Daoy (cell line): Measurements from ENCODE around the gene NUDT3. TPM values are rescaled to one million over a fixed set of nuclear protein-coding genes. Genes with fewer than 3 reads are reported as not detected.
A peak's percentile ranks its signal among the peaks of the same experiment; 100 is the strongest.
"Not testable (repeated sequence)": the region's sequence is repeated elsewhere in the genome, so short reads cannot be mapped to it uniquely, and the experiment has no call there.

Experiments used
- DNase-seq: peaks from one replicate; pipeline ENCODE4 v3.0.0-alpha.2; 2015; ENCODE audit warnings: low read depth
- total RNA-seq: library from RNA; depleted of rRNA; stranded (reverse); fragments of >200 nt; shearing (Covaris generic); gene quantifications from 2 replicates; pipeline ENCODE4 v1.2.3, GENCODE V29; 2014

The NUDT3 gene
- total RNA-seq, 1 experiment from 2014 or later, result 35.4 TPM

DNA sequence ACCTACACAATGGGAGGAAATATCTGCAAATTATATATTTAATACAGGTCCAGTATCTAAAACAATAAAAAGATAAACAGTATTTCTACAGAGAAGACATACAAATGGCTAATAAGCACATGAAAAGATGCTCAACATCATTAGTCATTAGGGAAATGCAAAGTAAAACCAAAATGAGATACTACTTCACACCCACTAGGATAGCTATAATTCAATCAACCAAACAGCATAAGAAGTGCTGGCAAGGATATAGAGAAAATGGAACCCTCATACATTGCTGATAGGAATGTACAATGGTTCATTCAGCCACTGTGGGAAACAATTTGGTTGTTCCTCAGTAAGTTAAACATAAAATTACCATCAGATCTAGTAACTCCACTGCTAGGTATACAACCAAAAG lies 48.7 kb downstream of the NUDT3 start:
- DNase-seq, result no peak

DNA sequence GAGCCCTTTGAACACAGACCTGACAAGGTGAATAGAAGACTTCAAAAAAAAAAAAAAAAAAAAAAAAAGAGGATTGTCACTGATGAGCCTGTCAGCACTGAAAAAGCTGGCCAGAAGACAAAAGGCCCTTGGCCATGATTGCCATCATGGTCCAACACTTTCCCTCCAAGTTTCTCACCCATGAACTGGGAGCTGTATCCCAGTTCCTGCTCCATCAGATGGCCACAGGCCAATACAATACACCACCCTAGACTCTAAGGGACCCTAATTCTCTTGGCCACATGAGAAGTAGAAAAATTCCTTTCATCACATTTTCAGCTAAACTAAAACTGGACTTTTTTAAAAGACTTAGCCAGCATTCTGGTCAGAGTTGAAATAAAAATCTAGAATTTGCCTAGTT lies 50.2 kb downstream of the NUDT3 start:
- no peak for DNase-seq

DNA sequence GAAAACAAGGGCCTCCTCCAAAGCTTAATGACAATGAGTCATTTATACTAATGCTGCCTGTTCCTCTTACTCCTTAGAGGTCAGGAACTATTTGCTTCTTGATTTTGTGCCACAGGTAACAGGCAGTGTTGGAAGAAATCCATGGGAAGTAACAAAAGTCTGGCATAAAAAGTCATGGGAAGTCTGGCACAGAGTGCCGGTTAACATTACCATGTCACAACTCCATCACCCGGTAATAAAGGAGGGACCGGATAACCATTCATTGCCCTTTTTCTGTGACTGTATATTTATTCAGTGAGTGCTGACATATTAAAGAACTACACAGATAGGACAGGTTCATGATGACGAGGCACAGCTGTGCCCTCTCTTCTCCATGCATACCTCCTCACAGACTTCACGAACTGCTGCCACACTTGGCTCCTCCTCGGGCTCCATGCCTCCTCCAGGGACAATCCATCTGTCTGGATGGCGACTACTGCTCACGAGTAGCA lies 50.9 kb downstream of the NUDT3 start:
- DNase-seq, result peak; percentile 33

DNA sequence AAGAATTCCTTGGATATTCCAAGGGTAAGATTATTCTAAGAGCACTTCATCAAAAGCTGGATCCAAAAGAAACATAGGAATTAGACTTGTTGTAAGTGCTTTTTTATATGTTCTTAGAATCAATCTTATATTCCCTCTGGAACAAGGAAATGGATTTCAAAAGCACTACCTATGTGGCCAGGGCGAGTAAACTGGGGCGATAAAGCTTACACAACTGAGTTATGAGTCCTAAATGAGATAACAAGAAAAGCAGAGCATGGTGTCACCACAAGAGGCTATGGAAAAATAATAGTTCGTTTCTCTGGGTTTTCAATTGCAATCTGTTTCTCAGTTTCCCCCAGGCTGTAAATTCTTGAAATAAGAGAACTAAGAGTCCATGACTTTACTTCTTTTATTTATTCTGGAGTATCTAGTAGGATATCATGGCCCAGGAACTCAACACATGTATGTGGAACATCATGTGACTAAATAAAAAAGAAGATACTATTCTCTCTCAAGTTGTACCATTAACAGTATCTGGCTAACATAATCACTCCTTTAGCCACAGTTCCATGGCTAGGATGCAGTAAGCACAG lies 51.5 kb downstream of the NUDT3 start:
- DNase-seq, result no peak

DNA sequence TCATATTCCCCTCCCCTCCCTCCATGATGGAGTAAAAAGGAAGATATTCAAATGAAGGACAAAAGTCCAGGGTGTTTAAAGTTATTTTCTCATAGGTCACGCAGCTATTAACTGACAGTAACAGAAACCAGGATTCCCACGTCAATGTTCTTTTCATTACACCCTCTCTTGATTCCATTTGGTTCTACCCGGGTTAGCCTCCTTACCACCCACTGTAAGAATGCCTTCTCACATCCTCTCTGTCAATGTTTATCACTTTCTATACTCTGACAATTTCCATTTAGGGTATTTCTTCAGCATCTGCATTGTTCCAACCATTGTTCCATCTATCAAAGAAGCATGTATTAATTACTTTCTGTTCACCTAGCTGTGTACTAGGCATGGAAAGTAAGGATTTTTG lies 52.1 kb downstream of the NUDT3 start:
- DNase-seq, result no peak

DNA sequence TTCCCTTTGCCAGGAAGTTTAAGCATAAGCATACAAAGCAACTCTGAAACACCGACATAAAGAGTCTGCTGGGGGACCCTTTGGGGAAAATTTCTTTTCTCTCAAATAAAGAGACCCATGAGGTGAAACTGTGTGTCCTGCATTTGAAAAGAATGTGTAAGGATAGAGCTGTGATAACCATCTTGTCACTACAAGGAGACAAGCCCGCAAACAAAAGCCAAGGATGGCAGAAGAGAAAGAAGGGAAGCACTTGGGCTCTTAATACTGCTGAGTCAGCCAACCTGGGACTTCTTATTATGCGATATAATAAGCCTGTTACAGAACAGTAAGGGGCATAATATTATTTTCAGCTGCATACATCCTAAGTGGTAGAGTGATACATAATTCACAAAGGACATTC lies 52.5 kb downstream of the NUDT3 start:
- no peak for DNase-seq

DNA sequence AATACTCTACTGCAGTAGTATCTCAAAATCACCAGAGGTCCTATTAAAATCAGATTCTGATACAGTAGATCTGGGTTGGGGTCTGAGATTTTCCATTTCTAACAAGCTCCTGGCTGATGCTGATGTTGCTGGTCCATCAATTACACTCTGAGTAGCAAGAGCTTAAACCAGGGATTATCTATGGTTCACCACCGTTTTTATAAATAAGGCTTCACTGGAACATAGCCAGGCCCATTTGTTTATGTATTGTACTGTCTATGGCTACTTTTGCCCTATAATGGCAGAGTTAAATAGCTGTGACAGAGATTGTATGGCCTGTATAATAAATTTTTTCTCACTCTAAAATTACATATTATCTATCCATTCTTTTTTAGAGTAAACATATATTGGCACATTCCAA lies 53.0 kb downstream of the NUDT3 start:
- DNase-seq, result no peak

DNA sequence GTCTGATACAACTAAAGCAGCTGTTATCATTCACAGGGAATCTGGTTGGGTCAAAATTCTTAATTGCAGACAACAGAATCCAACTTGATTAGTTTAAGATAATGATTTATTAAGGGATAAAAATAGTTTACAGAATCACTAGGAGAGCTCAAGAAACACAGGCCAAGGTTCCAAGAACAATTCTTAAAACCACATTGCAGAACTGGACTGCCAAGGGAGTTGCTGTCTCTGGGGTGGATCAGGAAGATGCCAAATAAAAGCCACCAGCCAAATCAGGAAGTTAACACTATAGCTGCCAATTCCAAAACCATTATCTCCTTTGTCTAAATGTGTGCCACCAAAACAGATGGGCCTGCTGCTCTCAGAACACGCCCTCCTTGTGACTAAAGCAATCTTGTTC lies 53.7 kb downstream of the NUDT3 start:
- DNase-seq, result no peak

DNA sequence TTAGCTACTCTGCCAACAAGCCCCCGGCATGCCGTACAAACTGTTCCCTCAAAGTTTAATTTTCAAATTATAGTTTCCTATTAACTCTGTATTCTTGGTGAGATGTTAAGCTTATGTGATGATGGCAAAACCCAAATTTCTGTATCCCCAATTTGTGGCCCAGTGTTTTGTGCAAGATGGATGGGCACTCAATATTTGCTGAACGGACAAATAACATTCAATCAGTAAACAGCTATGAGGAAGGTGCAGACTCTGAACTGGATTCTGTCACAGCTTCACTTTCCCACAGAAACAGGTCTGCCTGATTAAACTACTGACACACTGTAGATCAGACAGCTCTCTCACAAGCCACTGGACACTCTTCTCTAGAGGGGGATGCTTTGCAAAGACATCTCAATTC lies 54.1 kb downstream of the NUDT3 start:
- no peak for DNase-seq

DNA sequence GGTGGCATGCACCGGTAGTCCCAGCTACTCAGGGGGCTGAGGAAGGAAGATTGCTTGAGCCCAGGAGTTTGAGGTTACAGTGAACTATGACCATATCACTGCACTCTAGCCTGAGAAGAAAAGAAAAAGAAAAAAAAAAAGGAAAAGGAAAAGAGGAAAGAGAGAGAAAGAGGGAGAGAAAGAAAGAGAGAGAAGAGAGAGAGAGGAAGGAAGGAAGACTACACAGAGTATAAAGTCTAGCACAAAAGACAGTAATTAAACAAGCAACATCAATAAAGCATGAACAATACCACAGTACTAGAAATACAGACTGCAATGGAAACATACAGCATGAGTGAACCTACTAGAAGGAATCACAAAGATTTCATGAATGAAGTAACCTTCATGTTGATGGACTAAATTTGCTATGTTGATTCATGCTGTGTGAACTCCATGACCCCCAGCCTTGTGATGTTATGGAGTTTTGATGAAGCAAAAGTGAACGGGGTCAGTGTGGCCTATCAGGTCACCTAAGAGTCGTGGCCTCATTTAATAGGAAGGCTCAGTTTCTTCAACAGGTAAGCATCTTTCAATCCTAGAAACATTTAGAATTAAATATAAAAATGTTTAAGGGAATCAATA lies 57.6 kb downstream of the NUDT3 start:
- DNase-seq, result no peak

DNA sequence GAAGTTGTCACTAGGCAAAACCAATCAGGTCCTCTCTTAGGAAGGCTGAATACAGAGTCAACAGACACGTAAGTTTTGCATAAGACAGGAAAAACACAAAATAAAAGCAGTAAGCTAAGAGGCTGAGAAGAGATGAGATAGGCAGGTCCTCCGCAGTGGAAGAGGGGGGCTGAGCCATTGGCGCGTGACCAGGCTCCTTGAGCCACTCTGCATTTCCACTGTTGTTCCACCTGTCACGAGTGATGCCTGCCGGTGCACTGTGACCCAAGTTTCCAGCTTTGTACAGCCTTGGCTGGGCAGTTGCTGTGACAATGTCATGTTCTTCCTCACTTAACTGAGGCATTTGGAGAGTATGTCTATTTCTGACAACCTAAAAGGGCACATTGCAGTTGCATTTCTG lies 58.6 kb downstream of the NUDT3 start:
- DNase-seq, result no peak

DNA sequence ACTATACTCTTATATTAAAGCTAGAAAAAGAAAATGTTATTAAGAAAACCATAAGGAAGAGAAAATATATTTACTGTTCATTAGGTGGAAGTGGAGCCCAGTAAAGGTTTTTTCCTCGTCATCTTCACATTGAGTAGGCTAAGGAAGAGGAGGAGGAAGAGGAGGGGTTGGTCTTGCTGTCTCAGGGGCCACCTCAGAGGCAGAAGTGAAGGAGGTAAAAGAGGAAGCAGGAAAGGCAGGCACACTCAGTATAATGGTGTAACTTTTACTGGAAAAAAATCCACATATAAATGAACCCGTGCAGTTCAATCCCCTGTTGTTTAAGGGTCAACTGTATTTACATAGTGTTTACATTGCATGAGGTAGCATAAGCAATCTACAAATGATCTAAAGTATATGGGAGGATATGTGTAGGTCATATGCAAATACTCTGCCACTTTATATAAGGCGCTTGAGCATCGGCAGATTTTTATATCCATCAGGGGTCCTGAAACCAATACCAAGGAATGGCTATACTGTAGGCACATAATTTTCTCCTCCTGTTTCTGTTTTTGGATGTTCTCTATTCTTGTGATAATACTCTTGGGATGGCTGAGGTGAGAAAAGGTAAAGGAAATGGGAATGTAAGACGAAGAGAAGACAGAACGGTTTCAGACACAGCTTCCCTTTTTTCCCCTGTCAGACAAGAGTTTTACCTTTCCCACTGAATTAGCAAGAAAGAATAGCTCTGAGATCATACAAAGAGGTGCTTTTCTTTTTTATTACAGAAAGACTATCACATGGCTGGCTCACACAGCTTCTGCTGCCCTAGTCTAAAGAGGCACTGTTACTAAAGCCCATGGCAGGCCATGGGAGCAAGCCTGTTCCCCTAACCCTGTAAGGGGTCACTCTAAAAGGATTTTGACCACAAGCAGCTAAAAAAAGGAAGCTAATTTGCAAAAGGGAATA lies 59.9 kb downstream of the NUDT3 start:
- no peak for DNase-seq

DNA sequence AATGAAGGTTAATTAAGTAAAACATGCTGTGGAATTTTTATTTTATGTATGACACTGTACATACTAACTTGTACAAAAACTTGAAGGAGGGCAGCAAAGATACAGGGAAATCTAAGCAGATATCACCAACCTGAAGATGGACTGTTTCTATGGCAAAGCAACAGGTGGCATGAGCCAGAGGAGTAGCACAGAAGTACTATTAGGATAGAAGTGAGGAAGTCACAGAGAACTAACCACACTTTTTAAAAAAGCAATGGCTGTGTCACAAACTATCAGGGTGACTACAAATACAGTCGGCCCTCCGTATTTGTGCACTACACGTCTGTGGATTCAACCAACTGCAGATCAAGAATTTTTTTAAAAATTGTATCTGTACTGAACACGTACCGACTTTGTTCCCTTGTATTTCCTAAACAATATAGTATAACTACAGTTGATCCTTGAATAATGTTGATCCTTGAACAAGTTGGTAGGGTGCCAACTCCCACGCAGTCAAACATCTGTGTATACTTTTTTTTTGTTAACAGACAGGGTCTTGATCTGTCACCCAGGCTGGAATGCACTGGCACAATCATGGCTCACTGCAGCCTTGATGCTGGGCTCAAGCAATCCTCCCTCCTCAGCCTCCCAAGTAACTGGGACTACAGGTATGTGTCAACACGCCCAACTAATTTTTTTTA lies 61.0 kb downstream of the NUDT3 start:
- DNase-seq, result no peak

DNA sequence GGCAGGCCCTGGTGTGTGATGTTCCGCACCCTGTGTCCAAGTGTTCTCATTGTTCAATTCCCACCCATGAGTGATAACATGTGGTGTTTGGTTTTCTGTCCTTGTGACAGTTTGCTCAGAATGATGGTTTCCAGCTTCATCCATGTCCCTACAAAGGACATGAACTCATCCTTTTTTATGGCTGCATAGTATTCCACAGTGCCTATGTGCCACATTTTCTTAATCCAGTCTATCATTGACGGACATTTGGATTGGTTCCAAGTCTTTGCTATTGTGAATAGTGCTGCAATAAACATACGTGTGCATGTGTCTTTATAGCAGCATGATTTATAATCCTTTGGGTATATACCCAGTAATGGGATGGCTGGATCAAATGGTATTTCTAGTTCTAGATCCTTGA lies 62.7 kb downstream of the NUDT3 start:
- DNase-seq, result not testable (repeated sequence)

DNA sequence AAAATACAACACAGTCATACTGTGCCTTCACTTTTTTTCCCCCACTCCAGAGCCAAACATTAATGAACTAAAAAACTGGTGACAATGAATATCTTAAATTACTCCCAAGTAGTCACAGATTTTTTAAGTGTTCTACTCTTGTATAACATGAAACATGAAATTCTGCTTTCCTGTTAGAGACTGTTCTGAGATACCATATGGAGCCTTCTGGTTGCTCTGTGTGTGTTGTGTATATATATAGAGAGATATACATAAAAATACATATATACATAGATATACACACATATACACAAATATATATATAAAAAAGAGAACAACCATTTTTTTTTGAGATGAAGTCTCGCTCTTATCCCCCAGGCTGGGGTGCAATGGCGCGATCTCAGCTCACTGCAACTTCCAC lies 63.5 kb downstream of the NUDT3 start:
- DNase-seq, result no peak

DNA sequence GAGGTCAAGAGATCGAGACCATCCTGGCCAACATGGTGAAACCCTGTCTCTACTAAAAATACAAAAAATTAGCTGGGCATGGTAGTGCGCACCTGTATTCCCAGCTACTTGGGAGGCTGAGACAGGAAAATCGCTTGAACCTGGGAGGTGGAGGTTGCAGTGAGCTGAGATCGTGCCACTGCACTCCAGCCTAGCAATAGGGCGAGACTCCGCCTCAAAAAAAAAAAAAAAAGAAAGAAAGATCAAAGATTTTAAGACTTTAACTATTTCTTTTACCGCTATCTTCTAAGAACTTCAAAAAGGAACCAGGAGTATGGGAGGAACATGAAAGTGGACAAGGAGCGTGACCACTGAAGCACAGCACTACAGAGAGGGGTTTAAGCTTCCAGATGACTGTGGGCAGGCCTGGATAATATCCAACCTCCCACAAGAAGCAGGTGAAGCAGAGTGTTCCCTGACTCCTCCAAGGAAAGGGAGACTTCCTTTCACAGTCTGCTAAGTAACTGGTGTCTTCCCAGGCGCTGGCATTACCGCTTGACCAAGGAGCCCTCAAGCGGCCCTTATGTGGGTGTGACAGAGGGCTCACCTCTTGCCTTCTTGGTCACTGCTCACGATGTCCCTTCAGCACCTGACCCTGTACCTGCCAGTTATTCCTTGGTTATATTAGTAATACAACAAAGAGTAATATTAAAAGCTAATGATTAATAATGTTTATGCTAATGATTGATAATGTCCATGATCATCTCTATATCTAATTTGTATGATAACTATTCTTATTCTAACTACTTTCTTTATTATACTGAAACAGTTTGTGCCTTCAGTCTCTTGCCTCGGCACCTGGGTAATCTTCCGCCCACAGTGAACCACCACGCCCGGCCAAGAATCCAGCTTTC lies 64.9 kb downstream of the NUDT3 start:
- not testable (repeated sequence) for DNase-seq

DNA sequence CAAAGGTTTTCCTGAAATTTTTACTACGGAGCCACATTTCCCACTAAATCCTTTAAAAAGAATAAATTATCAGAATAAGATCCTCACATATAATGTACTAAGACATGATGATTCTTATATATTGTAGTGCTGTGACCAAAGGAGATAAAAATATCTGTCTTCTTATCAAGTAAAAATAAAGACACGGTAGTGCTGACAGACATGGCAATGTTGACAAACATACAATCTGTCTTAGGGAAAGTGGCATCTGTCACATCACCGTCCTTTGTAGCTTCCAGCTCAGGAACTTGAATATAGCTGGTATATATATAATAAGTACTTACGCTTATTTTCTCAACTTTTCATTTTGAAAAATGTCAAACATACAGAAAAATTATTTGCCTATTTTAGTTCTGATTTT lies 66.8 kb downstream of the NUDT3 start:
- no peak for DNase-seq

DNA sequence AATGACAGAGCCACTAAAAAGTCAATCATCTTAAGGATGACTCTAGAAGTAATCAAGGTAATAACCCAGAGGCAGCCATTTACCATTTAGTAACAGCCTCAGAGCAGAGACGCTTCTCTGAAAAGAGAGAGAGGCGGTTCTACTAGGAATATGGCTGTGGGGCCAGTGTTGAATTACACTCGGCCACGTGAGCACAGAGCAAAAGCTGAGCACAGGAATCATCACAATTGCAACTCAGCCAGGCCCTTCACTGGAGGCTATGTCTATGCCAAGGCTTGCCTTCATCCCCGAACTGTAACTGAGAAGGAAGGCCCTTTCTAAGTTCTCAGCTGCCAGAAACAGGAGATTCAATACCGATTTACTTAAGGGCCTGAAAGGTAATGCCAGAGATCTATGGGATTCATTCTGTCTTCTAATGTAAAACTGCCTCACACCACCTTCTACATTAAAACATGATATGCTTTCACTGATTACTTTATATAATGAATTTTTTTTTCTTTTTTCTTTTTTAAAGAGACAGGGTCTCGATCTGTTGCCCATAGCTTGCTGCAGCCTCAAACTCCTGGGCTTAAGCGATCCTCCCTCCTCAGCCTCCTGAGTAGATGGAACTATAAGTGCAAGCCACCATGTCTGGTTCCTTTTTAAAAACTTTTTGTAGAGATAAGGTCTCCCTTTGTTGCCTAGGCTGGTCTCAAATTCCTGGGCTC lies 67.6 kb downstream of the NUDT3 start:
- no peak for DNase-seq

DNA sequence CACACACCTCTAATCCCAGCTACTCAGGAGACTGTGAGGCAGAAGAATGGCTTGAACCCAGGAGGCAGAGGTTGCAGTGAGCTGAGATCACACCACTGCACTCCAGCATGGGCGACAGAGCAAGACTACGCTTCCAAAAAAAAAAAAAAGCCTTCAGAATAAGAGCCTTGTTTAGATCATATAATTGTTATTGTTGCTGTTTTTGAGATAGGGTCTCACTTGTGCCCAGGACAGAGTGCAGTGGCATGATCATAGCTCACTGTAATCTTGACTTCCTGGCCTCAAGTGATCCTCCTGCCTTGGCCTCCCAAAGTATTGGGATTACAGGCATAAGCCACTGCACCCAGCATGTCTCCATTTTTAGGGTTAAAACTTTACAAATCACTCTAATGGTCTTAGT lies 68.2 kb downstream of the NUDT3 start:
- DNase-seq, result not testable (repeated sequence)

DNA sequence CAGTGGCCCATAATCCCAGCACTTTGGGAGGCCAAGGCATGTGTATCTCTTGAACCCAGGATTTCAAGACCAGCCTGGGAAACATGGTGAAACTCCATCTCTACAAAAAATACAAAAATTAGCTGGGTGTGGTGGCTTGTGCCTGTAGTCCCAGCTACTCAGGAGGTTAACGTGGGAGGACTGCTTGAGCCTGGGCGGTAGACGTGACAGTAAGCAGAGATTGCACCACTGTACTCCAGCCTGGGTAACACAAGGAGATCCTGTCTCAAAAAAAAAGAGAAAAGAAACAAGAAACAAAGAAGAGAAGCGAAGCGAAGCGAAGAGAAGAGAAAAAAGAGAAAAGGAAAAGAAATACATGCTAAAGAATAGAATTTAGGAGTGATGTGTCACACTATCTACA lies 69.2 kb downstream of the NUDT3 start:
- DNase-seq, result no peak

DNA sequence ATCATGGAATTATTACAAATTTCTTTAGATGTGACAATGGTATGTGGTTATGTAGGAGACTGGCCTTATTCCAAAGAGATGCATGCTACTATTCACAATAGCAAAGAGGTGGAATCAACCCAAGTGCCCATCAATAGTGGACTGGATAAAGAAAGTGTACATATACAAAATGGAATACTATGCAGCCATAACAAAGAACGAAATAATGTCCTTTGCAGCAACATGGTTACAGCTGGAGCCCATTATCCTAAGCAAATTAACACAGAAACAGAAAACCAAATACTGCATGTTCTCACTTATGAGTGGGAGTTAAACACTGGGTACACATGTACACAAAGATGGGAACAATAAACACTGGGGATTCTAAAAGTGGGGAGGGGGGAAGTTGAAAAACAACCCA lies 69.7 kb downstream of the NUDT3 start:
- DNase-seq, result no peak
